NT2/D1 (cell line): Measurements from ENCODE around the gene PCSK7.

Experiments
- SUZ12 ChIP-seq: IDR thresholded peaks from 2 replicates; pipeline ENCODE4 v1.6.1; 2011; ENCODE audit not compliant: insufficient read length, insufficient read depth; ENCODE audit errors: extremely low read depth
- YY1 ChIP-seq: IDR thresholded peaks from 2 replicates; pipeline ENCODE4 v1.6.1; 2011; ENCODE audit not compliant: insufficient read length, insufficient read depth
- ZNF274 ChIP-seq: IDR thresholded peaks from 2 replicates; pipeline ENCODE4 v1.6.1; 2011; ENCODE audit warnings: mild to moderate bottlenecking, low read depth, low read length

- TF ChIP-seq YY1 (no peak), ZNF274 (no peak), SUZ12 (no peak)
Measured at GRCh38 chr11:117176186-117176585, 55.7 kb downstream of the PCSK7 start.
